ENCODE data around the gene DDR1.

Gene DDR1

GRCh38 chr6:30880698-30881252, 3.5 kb upstream of the DDR1 start:
- DNase-seq (ENCODE audit: low spot score) (no peak), FAIRE-seq (no peak)

GRCh38 chr6:30881392-30882203, 2.7 kb upstream of the DDR1 start:
- DNase-seq (ENCODE audit: low spot score) (no peak), FAIRE-seq (no peak)

DNA sequence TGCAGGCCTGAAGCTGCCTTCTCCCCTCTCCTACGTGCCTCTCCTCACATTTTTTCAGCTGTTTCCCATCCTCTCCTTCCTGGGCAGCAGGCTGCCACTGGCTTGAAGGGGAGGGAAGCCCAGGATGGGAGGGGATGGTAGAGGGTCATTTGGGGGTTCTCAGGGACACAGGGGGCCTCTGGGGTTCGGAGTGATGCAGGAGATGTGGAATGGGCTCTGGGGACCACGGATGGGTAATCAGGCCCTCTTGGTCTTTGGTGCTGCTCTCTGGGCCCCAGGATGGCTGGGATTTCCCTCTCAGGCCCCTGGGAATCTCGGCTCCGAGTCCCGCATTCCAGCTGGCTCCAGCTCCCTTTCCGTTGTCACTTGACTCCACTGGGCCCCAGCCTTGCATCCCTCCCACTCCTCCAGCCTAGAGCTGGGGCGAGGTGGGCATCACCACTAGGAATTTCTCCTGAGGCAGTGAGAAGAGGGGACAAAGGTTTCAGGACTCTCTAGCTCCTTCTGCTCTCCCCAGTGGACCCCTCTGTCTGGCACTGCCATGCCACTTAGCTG, 2.0 kb upstream of the DDR1 start:
- FAIRE-seq, result no peak
- no peak for DNase-seq (ENCODE audit: low spot score)

DNA sequence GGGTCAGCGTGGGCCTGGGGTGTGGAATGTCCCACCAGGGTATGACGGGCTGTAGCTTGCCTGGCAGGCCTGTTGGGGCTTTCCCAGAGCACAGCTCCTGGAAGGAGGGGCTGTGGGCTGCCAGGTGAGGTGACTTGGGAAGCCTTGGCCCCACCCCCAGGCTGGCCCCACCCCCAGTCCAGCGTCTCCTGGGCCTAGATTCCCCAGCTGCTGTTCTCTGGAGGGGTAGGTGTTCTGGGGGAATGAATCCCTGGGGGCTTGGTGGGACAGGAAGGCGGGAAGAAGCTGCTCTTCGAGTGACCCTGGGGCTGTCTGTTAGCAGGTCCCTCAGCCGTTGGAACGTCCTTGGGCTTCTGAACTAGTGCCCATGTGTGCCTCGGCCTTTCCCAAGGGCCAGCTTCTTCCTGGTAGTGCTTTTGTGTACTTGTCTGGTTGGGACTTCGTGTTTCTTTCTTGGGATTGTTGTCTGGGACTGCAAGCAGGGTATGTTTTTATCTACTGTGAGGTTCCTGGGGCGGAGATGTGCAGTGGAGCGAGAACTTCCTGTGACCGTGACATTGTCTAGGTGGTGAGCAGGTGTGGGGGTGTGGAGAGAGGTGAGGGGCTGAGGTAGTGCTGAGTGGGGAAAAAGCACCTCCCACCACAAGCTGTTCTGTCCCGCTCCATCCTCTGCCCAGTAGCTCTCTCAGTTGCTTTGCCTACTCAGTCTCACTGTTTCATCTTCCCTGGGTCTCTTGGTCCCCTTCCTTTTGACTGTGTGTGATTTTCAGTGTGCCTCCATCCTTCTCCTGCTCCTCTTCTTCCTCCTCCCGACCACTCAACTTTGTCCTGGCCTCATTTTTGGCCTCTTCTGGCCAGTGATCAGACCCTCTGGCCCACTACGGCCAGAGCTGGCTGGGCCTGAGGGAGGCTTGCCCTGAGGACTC, 1.3 kb upstream of the DDR1 start:
- FAIRE-seq (no peak), DNase-seq (ENCODE audit: low spot score) (no peak)

- FAIRE-seq (no peak), DNase-seq (ENCODE audit: low spot score) (peak; percentile 50)
These were observed 482 bp downstream of the DDR1 start for GRCh38 chr6:30884521-30885480.

DNA sequence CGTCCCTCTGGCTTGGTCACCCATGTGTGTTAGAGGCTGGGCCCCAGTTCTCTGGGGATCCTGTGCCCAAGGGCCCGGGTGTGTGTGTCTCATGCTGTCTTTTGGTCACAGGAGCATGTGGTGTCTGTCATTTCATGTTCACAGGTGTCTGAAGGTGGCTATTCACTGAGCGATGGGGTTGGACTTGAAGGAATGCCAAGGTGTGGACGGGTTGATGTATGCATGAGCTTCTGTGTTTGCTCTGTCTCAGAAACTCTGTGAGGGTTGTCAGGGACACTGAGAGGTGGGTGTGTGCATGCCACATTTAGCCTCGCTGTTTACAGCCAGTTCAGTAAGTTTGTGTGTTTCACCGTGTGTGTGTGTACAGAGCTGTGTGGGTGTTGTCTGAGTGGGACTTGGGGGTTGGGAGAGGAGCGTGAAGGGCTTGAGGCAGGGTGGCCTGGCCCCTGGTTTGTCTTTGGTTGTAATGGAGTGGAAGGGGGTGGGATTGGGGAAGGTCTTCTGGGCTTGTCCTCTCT, 1.2 kb downstream of the DDR1 start:
- FAIRE-seq (no peak), DNase-seq (ENCODE audit: low spot score) (peak; percentile 18)

GRCh38 chr6:30885999-30886896, 1.9 kb downstream of the DDR1 start:
- DNase-seq (ENCODE audit: low spot score) (peak; percentile 76), FAIRE-seq (no peak)

- FAIRE-seq (no peak), DNase-seq (ENCODE audit: low spot score) (no peak)
These were observed 2.6 kb downstream of the DDR1 start for GRCh38 chr6:30886897-30887255.

- DNase-seq (ENCODE audit: low spot score) (no peak), FAIRE-seq (no peak)
These were observed 3.8 kb downstream of the DDR1 start for GRCh38 chr6:30887901-30888815.

DNA sequence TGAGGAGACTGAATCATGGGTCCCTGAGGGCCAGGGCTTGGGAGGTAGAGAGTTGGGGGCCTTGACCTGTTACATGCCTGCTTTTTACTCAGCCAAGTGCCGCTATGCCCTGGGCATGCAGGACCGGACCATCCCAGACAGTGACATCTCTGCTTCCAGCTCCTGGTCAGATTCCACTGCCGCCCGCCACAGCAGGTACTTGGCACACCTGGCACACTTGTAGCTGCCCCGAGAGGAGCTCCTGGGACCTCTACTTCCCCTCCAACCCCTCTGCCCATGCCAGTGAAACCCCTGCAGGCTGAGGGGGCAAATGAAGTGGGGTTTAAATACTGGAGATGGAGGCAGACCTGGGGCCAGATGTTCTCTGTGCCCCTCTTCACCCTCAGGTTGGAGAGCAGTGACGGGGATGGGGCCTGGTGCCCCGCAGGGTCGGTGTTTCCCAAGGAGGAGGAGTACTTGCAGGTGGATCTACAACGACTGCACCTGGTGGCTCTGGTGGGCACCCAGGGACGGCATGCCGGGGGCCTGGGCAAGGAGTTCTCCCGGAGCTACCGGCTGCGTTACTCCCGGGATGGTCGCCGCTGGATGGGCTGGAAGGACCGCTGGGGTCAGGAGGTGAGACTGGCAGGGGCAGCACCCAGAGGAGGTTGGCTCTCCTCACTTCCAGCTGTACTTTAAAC, 4.6 kb downstream of the DDR1 start:
- DNase-seq (ENCODE audit: low spot score), result no peak

DNA sequence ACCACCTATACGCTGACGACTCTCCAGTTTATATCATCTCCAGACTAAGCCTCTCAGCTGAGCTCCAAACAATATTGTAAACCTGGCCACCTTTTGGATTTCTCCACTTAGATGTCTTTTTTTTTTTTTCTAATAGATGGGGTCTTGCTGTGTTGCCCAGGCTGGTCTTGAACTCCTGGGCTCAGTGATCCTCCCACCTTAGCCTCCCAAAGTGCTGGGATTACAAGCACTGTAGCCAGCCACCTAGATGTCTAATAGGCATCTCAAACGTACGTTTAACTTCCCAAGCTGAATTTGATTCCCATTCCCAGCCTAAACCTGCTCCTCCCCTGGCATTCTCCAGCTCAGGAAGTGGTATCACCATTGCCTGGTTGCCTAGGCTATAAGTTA, 5.2 kb downstream of the DDR1 start:
- FAIRE-seq, result no peak

More for the DNA sequence above, 4.6 kb downstream of the DDR1 start:
- no peak for FAIRE-seq

GRCh38 chr6:30889921-30890645, 5.8 kb downstream of the DDR1 start:
- FAIRE-seq, result no peak
- DNase-seq (ENCODE audit: low spot score), result no peak

More for the DNA sequence above, 5.2 kb downstream of the DDR1 start:
- DNase-seq (ENCODE audit: low spot score), result no peak

DNA sequence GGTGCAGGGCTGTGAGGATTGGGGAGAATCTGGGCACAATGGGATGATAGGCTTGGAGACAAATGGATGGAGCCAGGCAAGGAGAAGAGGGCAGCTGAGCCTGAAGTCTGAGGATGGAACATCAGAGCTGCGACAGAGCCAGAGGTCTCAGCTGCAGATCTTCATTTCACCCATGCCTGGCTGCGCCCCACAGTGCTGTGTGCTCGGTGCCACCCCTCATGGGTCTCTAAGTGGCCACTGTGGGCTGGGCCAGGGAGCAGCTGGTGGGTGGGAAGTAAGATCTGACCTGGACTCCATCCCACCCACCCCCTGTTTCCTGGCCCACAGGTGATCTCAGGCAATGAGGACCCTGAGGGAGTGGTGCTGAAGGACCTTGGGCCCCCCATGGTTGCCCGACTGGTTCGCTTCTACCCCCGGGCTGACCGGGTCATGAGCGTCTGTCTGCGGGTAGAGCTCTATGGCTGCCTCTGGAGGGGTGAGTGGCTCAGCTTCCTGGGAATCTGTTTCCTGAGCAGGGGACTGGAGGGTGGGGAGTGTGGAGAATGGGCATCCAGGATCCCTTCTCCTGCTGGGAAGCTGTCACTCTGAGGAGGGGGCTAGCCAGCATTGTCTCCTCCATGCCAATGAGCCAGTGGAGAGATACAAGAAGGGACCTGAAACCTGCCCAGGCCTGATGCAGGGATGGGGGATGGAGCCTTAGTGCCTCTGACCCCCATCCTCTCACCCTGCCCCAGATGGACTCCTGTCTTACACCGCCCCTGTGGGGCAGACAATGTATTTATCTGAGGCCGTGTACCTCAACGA, 6.5 kb downstream of the DDR1 start:
- FAIRE-seq, result no peak
- DNase-seq (ENCODE audit: low spot score), result no peak

DNA sequence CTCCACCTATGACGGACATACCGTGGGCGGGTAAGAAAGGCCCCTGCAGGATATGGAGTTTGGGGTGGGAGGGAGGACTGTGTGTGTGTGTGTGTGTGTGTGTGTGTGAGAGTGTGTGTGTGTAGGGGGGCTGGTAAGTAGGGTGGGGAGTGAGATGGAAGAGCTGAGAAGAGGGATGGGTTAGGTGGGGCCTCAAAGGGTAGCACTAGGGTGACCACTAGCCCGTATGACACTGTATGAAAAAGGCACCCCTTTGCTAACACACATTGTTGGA, 7.1 kb downstream of the DDR1 start:
- no peak for FAIRE-seq

DNA sequence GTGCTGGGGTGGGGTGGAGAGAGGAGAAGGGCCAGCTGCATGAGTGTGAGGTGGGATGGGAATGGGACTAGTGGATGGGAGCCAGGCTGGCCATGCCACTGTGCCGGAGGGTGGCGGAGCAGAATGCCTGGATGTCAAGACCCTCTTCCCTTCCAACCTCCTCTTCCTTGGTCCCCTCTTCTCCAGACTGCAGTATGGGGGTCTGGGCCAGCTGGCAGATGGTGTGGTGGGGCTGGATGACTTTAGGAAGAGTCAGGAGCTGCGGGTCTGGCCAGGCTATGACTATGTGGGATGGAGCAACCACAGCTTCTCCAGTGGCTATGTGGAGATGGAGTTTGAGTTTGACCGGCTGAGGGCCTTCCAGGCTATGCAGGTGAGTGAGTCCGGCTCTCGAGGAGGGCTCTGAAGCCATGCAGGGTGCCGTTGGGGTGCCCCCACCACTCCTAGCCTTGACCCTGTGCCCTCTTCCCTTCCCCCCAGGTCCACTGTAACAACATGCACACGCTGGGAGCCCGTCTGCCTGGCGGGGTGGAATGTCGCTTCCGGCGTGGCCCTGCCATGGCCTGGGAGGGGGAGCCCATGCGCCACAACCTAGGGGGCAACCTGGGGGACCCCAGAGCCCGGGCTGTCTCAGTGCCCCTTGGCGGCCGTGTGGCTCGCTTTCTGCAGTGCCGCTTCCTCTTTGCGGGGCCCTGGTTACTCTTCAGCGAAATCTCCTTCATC, 7.7 kb downstream of the DDR1 start:
- FAIRE-seq (no peak), DNase-seq (ENCODE audit: low spot score) (no peak)

More for the DNA sequence above, 7.1 kb downstream of the DDR1 start:
- DNase-seq (ENCODE audit: low spot score), result no peak

All from RCC 7860 (cell line).